ENCODE data around the gene MARVELD3.

DNA sequence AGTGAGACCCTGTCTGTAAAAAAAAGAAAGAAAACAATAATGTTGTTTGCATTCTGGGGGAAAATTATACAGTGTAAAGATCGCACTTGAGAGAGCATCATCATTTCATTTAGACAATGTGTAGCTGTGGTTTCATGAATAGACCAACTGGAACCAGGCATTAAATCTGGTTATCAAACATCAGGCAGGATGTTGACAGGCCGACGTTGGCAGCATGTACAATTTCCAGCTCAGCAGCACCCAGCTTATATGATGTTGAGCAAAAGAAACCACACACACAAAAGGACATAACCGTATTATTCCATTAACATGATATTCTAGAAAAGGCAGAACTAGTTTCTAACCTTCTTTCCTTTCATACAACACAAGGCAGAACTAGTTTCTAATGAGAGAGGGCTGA is 5.8 kb downstream of the MARVELD3 start:
- TF ChIP-seq POLR2A (IDR thresholded peaks at IDR 0.05; ENCODE audit: control extremely low read depth in 1 of 2, low read depth in 2 of 2, low read length in 2 of 2) (no peak), RAD21 (IDR thresholded peaks at IDR 0.05 in 1 of 2, conservative IDR thresholded peaks at IDR 0.05 in 1 of 2; ENCODE audit: low read depth in 2 of 2, low read length in 2 of 2) (no peak), MAFK (IDR thresholded peaks at IDR 0.05; ENCODE audit: low read depth, low read length) (no peak), POLR2AphosphoS5 (IDR thresholded peaks at IDR 0.05; ENCODE audit: low read depth, low read length) (no peak), TAF1 (IDR thresholded peaks at IDR 0.05; ENCODE audit: low read depth, low read length) (no peak), ZNF274 (IDR thresholded peaks at IDR 0.05; ENCODE audit: borderline replicate concordance, extremely low read depth, low read length) (no peak), CEBPB (IDR thresholded peaks at IDR 0.05; ENCODE audit: low read depth, low read length) (no peak), SAP30 (IDR thresholded peaks at IDR 0.05; ENCODE audit: insufficient read depth, insufficient replicate concordance, low read length) (no peak), GTF2F1 (IDR thresholded peaks at IDR 0.05; ENCODE audit: borderline replicate concordance, low read depth, low read length) (no peak)
- TF ChIP-seq, protein P1, sequence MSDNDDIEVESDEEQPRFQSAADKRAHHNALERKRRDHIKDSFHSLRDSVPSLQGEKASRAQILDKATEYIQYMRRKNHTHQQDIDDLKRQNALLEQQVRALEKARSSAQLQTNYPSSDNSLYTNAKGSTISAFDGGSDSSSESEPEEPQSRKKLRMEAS (IDR thresholded peaks at IDR 0.05), result no peak
- TF ChIP-seq, protein P2, sequence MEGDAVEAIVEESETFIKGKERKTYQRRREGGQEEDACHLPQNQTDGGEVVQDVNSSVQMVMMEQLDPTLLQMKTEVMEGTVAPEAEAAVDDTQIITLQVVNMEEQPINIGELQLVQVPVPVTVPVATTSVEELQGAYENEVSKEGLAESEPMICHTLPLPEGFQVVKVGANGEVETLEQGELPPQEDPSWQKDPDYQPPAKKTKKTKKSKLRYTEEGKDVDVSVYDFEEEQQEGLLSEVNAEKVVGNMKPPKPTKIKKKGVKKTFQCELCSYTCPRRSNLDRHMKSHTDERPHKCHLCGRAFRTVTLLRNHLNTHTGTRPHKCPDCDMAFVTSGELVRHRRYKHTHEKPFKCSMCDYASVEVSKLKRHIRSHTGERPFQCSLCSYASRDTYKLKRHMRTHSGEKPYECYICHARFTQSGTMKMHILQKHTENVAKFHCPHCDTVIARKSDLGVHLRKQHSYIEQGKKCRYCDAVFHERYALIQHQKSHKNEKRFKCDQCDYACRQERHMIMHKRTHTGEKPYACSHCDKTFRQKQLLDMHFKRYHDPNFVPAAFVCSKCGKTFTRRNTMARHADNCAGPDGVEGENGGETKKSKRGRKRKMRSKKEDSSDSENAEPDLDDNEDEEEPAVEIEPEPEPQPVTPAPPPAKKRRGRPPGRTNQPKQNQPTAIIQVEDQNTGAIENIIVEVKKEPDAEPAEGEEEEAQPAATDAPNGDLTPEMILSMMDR (IDR thresholded peaks at IDR 0.05; ENCODE audit: control extremely low read depth in 1 of 3, insufficient read depth in 1 of 3, low read depth in 1 of 3, low read length in 3 of 3), result no peak

Measured in H1 (cell line).